A375 (cell line): ENCODE data around the gene RIC3. TPM values are rescaled to one million over a fixed set of nuclear protein-coding genes. Genes with fewer than 3 reads are reported as not detected.

ENCODE experiments used
- total RNA-seq: library from RNA; depleted of rRNA; stranded (reverse); fragments of >200 nt; shearing (Covaris generic); gene quantifications from 2 replicates; pipeline ENCODE4 v1.2.3, GENCODE V29; 2014; rRNA removed

The RIC3 gene
- not detected in 2 replicates for total RNA-seq

GRCh38 chr11:8168485-8169257 is at the start of gene RIC3:
Gene RIC3, minus strand, starts transcription at chr11:8169025. Its CDS starts 36 bp downstream, at chr11:8168989.

GRCh38 chr11:8080674-8081590 is 87.9 kb downstream of the RIC3 start, which contains the start of gene TUB:
Gene TUB, plus strand, starts transcription at chr11:8081211. Its CDS starts 300 bp downstream, at chr11:8081511.

Other genes starting within 250 kb of the RIC3 start
- not detected in 2 replicates for gene OR10A6, start 237.8 kb downstream of the RIC3 start, total RNA-seq
- gene OR10A3, start 227.3 kb downstream of the RIC3 start, total RNA-seq: not detected in 2 replicates
- 0.13 TPM in 1 of 2 replicates, not detected in the other for gene NLRP10, start 203.6 kb downstream of the RIC3 start, total RNA-seq
- gene EIF3F, start 181.7 kb downstream of the RIC3 start, total RNA-seq: 212 and 242 TPM in 2 replicates
- gene TUB, start 87.8 kb downstream of the RIC3 start, total RNA-seq: 4.6 TPM in 2 replicates
- not detected in 2 replicates for gene LMO1, start 94.9 kb upstream of the RIC3 start, total RNA-seq